ENCODE data around the gene MISP.
"Not testable (repeated sequence)": the region's sequence is repeated elsewhere in the genome, so short reads cannot be mapped to it uniquely, and the experiment has no call there.

Gene MISP

DNA sequence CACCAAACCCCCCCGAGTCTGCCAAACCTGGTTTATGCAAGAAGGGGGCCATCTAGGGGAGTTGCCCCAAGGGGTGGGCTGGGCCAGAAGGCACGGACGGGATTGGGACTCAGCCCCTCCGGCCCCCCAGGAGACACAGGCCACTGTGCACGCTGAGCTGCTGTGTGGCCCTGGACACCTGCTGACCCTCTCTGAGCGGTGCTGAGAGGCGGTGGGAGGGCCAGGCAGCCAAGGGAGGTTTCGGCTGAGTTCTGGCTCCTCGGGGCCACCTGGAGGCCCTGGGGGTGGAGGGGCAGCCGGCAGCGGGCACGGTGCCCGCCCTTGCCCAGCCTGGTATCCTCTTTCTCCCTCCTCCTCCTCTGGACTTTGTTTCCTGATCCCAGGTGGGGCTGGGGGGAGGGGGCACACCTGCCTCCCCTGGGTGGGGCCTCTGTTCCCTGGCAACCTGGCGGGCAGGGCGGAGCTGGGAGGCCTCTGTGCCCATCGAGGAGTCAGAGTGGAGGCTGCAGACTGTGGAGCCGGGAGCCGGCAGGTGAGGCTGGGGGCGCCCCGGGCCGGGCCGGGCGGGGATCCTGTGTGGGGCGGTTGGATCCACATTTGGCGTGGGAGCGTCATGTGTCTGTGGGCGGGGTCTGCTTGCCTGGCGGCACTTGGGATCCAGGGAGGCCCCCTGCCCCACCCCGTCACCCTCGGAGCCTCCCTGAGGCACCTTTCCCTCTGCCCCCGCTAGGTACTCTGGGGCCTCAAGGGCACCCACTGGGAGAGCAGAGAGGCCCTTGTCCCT is at the start of gene MISP:
MISP (plus strand) TSS at position 473 of the 784 bp plus-strand sequence. CDS start 5,835 bp downstream, outside the sequence.
- Mint-ChIP-seq H3K9me3 (peaks cover 0 to 8% of the 10 kb centered on the region in 2 donors), H3K36me3 (peaks cover 0 to 1% of the 10 kb centered on the region in 2 donors), H3K27me3 (peaks cover 10 to 15% of the 10 kb centered on the region in 2 donors), H3K4me3 (no peak within 1 kb of the TSS), H3K4me1 (peaks cover 0 to 2% of the 10 kb centered on the region in 2 donors), H3K27ac (no peak within 1 kb of the TSS)
- ATAC-seq (replicated peaks) (no peak), DNase-seq (no peak)

- H3K27ac Mint-ChIP-seq; H3K9me3 Mint-ChIP-seq; DNase-seq; H3K36me3 Mint-ChIP-seq; ATAC-seq (replicated peaks): not testable (repeated sequence)
- H3K4me1 Mint-ChIP-seq, result peaks cover 5 to 10% of the 10 kb centered on the region in 2 donors
- H3K27me3 Mint-ChIP-seq, result peaks cover 44 to 58% of the 10 kb centered on the region in 2 donors
- H3K4me3 Mint-ChIP-seq, result peak overlapping the region in 1 of 2 donors; percentile 43
These were observed 48.1 kb upstream of the MISP start for GRCh38 chr19:702847-703246.

DNA sequence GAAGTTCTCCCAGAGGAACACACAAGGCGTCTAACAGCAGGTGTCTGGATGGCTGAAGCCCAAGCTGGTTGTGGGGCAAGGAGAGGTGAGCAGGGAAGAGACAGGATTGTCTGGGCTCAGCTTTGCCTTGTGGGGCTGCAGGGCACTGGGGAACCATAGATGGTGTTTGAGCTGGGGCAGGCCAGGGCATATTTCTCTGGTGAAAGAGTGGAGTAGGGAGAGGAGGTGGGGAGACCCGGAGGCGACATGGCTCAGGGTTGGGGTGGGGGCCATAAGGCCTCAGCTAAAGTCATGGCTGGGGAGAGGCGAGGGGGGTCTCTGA is 47.6 kb upstream of the MISP start:
- Mint-ChIP-seq H3K9me3 (peaks cover 0 to 8% of the 10 kb centered on the region in 2 donors), H3K36me3 (peaks cover 0 to 3% of the 10 kb centered on the region in 2 donors), H3K4me3 (peak overlapping the region; percentile 43 to 51), H3K4me1 (peaks cover 5 to 10% of the 10 kb centered on the region in 2 donors), H3K27ac (no peak overlapping the region), H3K27me3 (peaks cover 45 to 58% of the 10 kb centered on the region in 2 donors)
- DNase-seq (no peak), ATAC-seq (replicated peaks) (peak in 1 of 2 donors; percentile 12)

DNA sequence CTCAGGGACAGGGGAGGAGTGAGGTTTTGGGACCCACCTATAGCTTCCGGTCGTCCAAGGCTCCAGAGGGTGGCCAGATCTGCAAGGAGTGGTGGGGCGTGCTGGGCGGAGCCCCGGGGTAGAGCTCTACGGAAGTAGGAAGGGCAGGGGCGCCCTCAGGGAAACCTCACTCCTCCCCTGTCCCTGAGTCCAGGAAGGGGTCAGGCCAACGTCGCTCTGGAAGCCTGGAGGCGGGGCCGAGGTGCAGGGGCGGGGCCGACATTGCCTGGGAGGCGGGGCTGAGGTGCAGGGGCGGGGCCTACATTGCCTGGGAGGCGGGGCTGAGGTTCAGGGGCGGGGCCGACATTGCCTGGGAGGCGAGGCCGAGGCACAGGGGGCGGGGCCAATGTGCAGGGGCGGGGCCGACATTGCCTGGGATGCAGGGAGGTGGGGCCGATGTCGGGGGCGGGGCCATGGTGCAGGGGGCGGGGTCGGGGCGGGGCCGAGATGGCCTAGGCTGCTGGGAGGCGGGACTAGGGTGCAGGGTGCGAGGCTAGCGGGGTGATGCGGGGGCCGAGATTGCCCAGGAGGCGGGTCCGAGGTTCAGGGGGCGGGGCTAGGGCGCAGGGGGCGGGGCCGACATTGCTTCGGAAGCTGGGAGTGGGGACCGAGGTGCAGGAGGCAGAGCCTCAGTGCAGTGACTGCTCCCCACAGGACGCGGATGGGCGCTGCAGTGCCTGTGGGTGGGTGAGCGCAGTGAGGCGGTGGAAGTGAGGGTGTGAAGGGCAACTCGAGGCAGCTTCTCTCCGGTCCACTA is 47.1 kb upstream of the MISP start:
- H3K9me3 Mint-ChIP-seq, result peaks cover 0 to 8% of the 10 kb centered on the region in 2 donors
- DNase-seq (peak; percentile 38), ATAC-seq (replicated peaks) (peak; percentile 73 to 77)
- H3K4me3 Mint-ChIP-seq, result peak overlapping the region; percentile 43 to 51
- H3K4me1 Mint-ChIP-seq, result peaks cover 5 to 10% of the 10 kb centered on the region in 2 donors
- H3K27ac Mint-ChIP-seq, result no peak overlapping the region
- H3K27me3 Mint-ChIP-seq, result peaks cover 40 to 55% of the 10 kb centered on the region in 2 donors
- H3K36me3 Mint-ChIP-seq, result peaks cover 0 to 3% of the 10 kb centered on the region in 2 donors

DNA sequence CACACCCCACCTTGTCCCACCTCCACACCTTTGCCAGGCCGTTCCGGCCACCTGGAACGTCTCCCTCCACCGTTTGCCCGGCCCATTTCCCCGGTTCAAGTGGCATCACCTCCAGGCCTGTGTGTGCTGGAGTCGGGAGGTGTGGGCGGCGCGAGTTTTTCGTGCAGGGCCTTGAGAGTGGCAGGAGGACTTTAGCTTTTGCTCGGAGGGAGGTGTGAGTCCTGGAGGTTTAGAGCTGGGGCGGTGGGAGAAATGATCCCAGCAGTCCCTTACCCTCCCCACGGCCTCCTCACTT is 46.5 kb upstream of the MISP start:
- no peak overlapping the region for H3K27ac Mint-ChIP-seq
- peaks cover 5 to 10% of the 10 kb centered on the region in 2 donors for H3K4me1 Mint-ChIP-seq
- ATAC-seq (replicated peaks), result peak in 1 of 2 donors; percentile 7
- H3K36me3 Mint-ChIP-seq, result peaks cover 0 to 3% of the 10 kb centered on the region in 2 donors
- DNase-seq, result no peak
- H3K9me3 Mint-ChIP-seq, result peaks cover 0 to 8% of the 10 kb centered on the region in 2 donors
- peaks cover 39 to 50% of the 10 kb centered on the region in 2 donors for H3K27me3 Mint-ChIP-seq
- no peak overlapping the region for H3K4me3 Mint-ChIP-seq

- Mint-ChIP-seq H3K36me3 (no peaks in the 10 kb centered on the region), H3K4me3 (no peak within 1 kb of the TSS)
- ATAC-seq (replicated peaks), result no peak
These were observed 42.5 kb upstream of the MISP start, which contains the start of gene PALM for GRCh38 chr19:708154-709143. PALM (plus strand) TSS chr19:708935; CDS start chr19:709147, 212 bp downstream.

GRCh38 chr19:709196-709964 is 41.5 kb upstream of the MISP start:
- no peak overlapping the region for H3K27ac Mint-ChIP-seq
- H3K36me3 Mint-ChIP-seq, result no peaks in the 10 kb centered on the region
- peaks cover 38 to 43% of the 10 kb centered on the region in 2 donors for H3K27me3 Mint-ChIP-seq
- no peaks in the 10 kb centered on the region for H3K4me1 Mint-ChIP-seq
- DNase-seq (no peak), ATAC-seq (replicated peaks) (no peak)
- H3K4me3 Mint-ChIP-seq, result no peak overlapping the region
- peaks cover 0 to 2% of the 10 kb centered on the region in 2 donors for H3K9me3 Mint-ChIP-seq

More at GRCh38 chr19:708154-709143, 42.5 kb upstream of the MISP start, which contains the start of gene PALM:
- H3K4me1 Mint-ChIP-seq, result peaks cover under 1 to 4% of the 10 kb centered on the region in 2 donors
- H3K9me3 Mint-ChIP-seq, result peaks cover 0 to 2% of the 10 kb centered on the region in 2 donors
- no peak for DNase-seq
- H3K27me3 Mint-ChIP-seq, result peaks cover 42 to 48% of the 10 kb centered on the region in 2 donors
- no peak within 1 kb of the TSS for H3K27ac Mint-ChIP-seq

GRCh38 chr19:709965-710571 is 40.8 kb upstream of the MISP start:
- H3K9me3 Mint-ChIP-seq, result peaks cover 0 to 2% of the 10 kb centered on the region in 2 donors
- H3K27me3 Mint-ChIP-seq, result peaks cover 38 to 42% of the 10 kb centered on the region in 2 donors
- H3K36me3 Mint-ChIP-seq, result no peaks in the 10 kb centered on the region
- no peaks in the 10 kb centered on the region for H3K4me1 Mint-ChIP-seq
- no peak overlapping the region for H3K27ac Mint-ChIP-seq
- H3K4me3 Mint-ChIP-seq, result no peak overlapping the region
- ATAC-seq (replicated peaks) (no peak), DNase-seq (no peak)

- Mint-ChIP-seq H3K27me3 (peaks cover 43 to 45% of the 10 kb centered on the region in 2 donors), H3K4me3 (no peak overlapping the region), H3K36me3 (peaks cover 6% of the 10 kb centered on the region in 2 donors), H3K9me3 (peaks cover 6 to 8% of the 10 kb centered on the region in 2 donors), H3K4me1 (no peaks in the 10 kb centered on the region), H3K27ac (no peak overlapping the region)
- ATAC-seq (replicated peaks) (no peak), DNase-seq (no peak)
These were observed 40.1 kb upstream of the MISP start for GRCh38 chr19:710767-711166.

DNA sequence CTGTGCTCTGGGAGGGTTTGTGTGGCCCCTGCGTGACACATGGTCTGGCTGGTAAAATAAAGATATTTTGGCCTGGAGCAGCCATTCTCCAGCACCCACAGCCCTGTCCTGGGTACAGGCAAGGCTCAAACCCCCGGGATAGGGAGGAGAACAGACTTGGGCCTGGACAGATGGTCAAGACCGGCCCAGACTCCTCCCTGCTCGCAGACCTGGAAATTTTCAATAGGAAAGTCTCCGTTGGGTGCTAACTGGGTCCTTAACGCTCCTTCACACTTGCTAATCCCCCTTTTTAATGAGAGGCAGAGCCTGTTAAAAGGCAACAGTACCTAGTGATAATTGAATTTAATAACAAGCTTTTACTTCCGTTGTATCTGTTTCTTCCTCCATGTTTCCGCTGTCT is 39.7 kb upstream of the MISP start:
- DNase-seq (no peak), ATAC-seq (replicated peaks) (no peak)
- peaks cover 8 to 9% of the 10 kb centered on the region in 2 donors for H3K36me3 Mint-ChIP-seq
- H3K4me3 Mint-ChIP-seq, result no peak overlapping the region
- peaks cover 46 to 48% of the 10 kb centered on the region in 2 donors for H3K27me3 Mint-ChIP-seq
- no peaks in the 10 kb centered on the region for H3K4me1 Mint-ChIP-seq
- no peak overlapping the region for H3K27ac Mint-ChIP-seq
- H3K9me3 Mint-ChIP-seq, result peaks cover 8 to 10% of the 10 kb centered on the region in 2 donors

- no peak for ATAC-seq (replicated peaks)
- H3K27ac Mint-ChIP-seq, result no peak overlapping the region
- H3K9me3 Mint-ChIP-seq, result peaks cover 7 to 8% of the 10 kb centered on the region in 2 donors
- H3K4me1 Mint-ChIP-seq, result peaks cover 5 to 11% of the 10 kb centered on the region in 2 donors
- no peak for DNase-seq
- no peak overlapping the region for H3K4me3 Mint-ChIP-seq
- H3K27me3 Mint-ChIP-seq, result peaks cover 47 to 65% of the 10 kb centered on the region in 2 donors
- H3K36me3 Mint-ChIP-seq, result peaks cover 8 to 9% of the 10 kb centered on the region in 2 donors
These were observed 35.6 kb upstream of the MISP start for GRCh38 chr19:715347-715746.

DNA sequence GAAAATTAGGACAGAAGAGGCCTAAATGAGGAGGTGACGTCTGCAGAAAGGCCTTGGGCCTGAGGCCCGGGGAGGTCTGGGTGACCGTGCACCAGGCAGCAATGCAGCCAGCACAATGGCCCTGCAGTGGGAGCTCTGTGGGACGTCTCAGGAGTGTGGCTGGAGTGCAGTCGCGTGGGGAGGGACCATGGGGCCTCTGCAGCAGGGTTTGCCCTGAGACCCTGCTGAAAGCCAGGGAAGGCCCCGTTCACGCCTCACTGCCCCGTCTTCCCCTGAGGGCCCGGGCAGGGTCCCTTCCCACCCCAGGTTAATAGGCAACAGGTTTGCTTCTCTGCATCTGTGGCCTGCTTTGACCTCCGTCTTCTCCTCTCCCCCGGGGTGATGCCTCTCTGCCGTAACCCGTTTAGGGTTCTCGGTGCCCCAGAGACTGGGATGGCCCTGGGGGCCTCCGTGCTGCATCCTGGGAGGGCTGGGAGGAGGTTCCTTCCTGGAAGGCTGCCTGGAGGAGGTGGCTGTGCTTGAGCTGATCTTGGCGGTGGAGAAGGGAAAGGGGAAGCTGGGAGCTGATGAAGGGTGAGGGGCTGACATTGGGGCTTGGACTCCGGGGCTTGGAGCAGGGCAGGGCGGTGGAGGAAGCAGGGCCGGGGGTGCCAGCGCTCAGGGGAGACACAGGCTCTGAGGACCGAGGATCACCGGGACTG is 32.5 kb upstream of the MISP start:
- ATAC-seq (replicated peaks), result peak in 1 of 2 donors; percentile 25

More for the DNA sequence above, 32.5 kb upstream of the MISP start:
- Mint-ChIP-seq H3K4me1 (peaks cover 14 to 23% of the 10 kb centered on the region in 2 donors), H3K27ac (peak overlapping the region; percentile 78), H3K36me3 (peaks cover 8 to 9% of the 10 kb centered on the region in 2 donors), H3K4me3 (peak overlapping the region in 1 of 2 donors; percentile 14), H3K9me3 (peaks cover 7 to 8% of the 10 kb centered on the region in 2 donors), H3K27me3 (peaks cover 37 to 53% of the 10 kb centered on the region in 2 donors)
- no peak for DNase-seq
